IMR-90 (cell line): Measurements from ENCODE around the gene DMD. TPM values are rescaled to one million over a fixed set of nuclear protein-coding genes. Genes with fewer than 3 reads are reported as not detected.

ENCODE experiments used
- ATAC-seq: fragments of 200-7000 bp; cut with Tn5 transposase; 2 replicates; pipeline ENCODE4 v1.9.1; 2020; ENCODE audit warnings: low read depth, mild to moderate bottlenecking, moderate library complexity
- BruUV-seq: library from RNA; stranded (reverse); fragments of 400-500 nt; replicated peaks from 2 replicates; lab custom pipeline; 2021; lab: Mats Ljungman, UMichigan
- CTCF ChIA-PET: fragments of 300-600 bp; formaldehyde crosslinking; extraction: SDS; loops from one replicate; lab custom pipeline; 2021; ENCODE audit warnings: antibody characterized with exemption; lab: Yijun Ruan, JAX
- POLR2A ChIA-PET: fragments of 300-600 bp; sonication (Branson Sonifier 250); formaldehyde crosslinking; loops from one replicate; lab custom pipeline; 2022; ENCODE audit warnings: antibody characterized with exemption; ENCODE audit not compliant: unreplicated experiment; lab: Charles Lee
- DNase-seq: peaks from one replicate; pipeline ENCODE4 v3.0.0; 2013
- H2AFZ ChIP-seq: replicated peaks from 2 replicates; pipeline ENCODE3; 2013; ENCODE audit warnings: low read length, mild to moderate bottlenecking; ENCODE audit not compliant: poor library complexity
- H2AK5ac ChIP-seq: 2 replicates; pipeline ENCODE4 v1.6.1; 2013; ENCODE audit warnings: low read depth, low read length, inconsistent platforms
- H2AK9ac ChIP-seq: replicated peaks from 2 replicates; pipeline ENCODE3; 2013; ENCODE audit warnings: mild to moderate bottlenecking, low read depth, low read length, moderate library complexity; ENCODE audit not compliant: poor library complexity
- H2BK120ac ChIP-seq: 2 replicates; pipeline ENCODE4 v1.6.1; 2013; ENCODE audit warnings: low read depth, low read length, inconsistent platforms
- H2BK15ac ChIP-seq: 3 replicates; pipeline ENCODE4 v1.6.1; 2013; ENCODE audit warnings: low read depth, low read length, inconsistent platforms
- H2BK20ac ChIP-seq: 2 replicates; pipeline ENCODE4 v1.6.1; 2013; ENCODE audit warnings: low read depth, mild to moderate bottlenecking, inconsistent platforms, low read length, moderate library complexity
- H2BK5ac ChIP-seq: 2 replicates; pipeline ENCODE4 v1.6.1; 2013; ENCODE audit warnings: mild to moderate bottlenecking, low read depth, low read length, inconsistent platforms; ENCODE audit not compliant: poor library complexity, severe bottlenecking
- H3K14ac ChIP-seq: replicated peaks from 2 replicates; pipeline ENCODE4 v1.6.1; 2013; ENCODE audit warnings: low read depth, low read length, inconsistent platforms
- H3K18ac ChIP-seq: 2 replicates; pipeline ENCODE4 v1.6.1; 2013; ENCODE audit warnings: low read depth, low read length, control low read depth
- H3K23ac ChIP-seq: 2 replicates; pipeline ENCODE4 v1.6.1; 2013; ENCODE audit warnings: low read depth, low read length, inconsistent platforms
- H3K27ac ChIP-seq: 2 replicates; pipeline ENCODE4 v1.5.1; 2013; ENCODE audit warnings: mild to moderate bottlenecking, control low read depth, low read length; ENCODE audit not compliant: insufficient read depth
- H3K27me3 ChIP-seq: 2 replicates; pipeline ENCODE4 v1.6.1; 2013; ENCODE audit warnings: low read length; ENCODE audit not compliant: control insufficient read depth, insufficient read depth
- H3K36me3 ChIP-seq: 2 replicates; pipeline ENCODE4 v1.6.1; 2013; ENCODE audit warnings: low read length, mixed read lengths; ENCODE audit not compliant: control insufficient read depth, insufficient read depth
- H3K4ac ChIP-seq: 2 replicates; pipeline ENCODE4 v1.6.1; 2013; ENCODE audit warnings: low read depth, low read length, inconsistent platforms
- H3K4me1 ChIP-seq: 2 replicates; pipeline ENCODE4 v1.6.1; 2013; ENCODE audit warnings: low read length, mixed read lengths; ENCODE audit not compliant: control insufficient read depth, insufficient read depth
- H3K4me2 ChIP-seq: 2 replicates; pipeline ENCODE4 v1.6.1; 2013; ENCODE audit warnings: low read depth, mild to moderate bottlenecking, control low read depth, low read length, moderate library complexity
- H3K4me3 ChIP-seq: 2 replicates; pipeline ENCODE4 v1.5.1; 2013; ENCODE audit warnings: low read depth, mild to moderate bottlenecking, control low read depth, low read length, moderate library complexity; ENCODE audit not compliant: insufficient read depth
- H3K56ac ChIP-seq: 2 replicates; pipeline ENCODE4 v1.6.1; 2013; ENCODE audit warnings: low read length, inconsistent platforms; ENCODE audit not compliant: insufficient read depth; ENCODE audit errors: extremely low read depth
- H3K79me1 ChIP-seq, 2 experiments: 2 replicates each; pipeline ENCODE4 v1.6.1; 2013; ENCODE audit warnings: low read length in 2 of 2, inconsistent platforms in 1 of 2, low read depth in 1 of 2
- H3K9ac ChIP-seq: 2 replicates; pipeline ENCODE4 v1.6.1; 2013; ENCODE audit warnings: low read depth, low read length, control low read depth
- H3K9me1 ChIP-seq: 2 replicates; pipeline ENCODE4 v1.6.1; 2013; ENCODE audit warnings: low read length, inconsistent platforms; ENCODE audit not compliant: insufficient read depth
- H3K9me3 ChIP-seq: 2 replicates; pipeline ENCODE4 v1.6.1; 2013; ENCODE audit warnings: low read length; ENCODE audit not compliant: control insufficient read depth, insufficient read depth
- H4K20me1 ChIP-seq: 2 replicates; pipeline ENCODE4 v1.6.1; 2013; ENCODE audit warnings: low read length, inconsistent platforms; ENCODE audit not compliant: insufficient read depth
- H4K5ac ChIP-seq: 2 replicates; pipeline ENCODE4 v1.6.1; 2013; ENCODE audit warnings: mild to moderate bottlenecking, low read depth, low read length, control low read depth
- H4K8ac ChIP-seq, 2 experiments: 2 replicates each; pipeline ENCODE4 v1.6.1; 2013; ENCODE audit warnings: low read depth in 2 of 2, low read length in 2 of 2, control low read depth in 1 of 2, inconsistent platforms in 1 of 2
- H4K91ac ChIP-seq: 2 replicates; pipeline ENCODE4 v1.6.1; 2013; ENCODE audit warnings: low read depth, low read length, inconsistent platforms; ENCODE audit not compliant: insufficient read depth
- BHLHE40 ChIP-seq: fragments of 150-350 bp; IDR thresholded peaks from 2 replicates; pipeline ENCODE4 v1.6.1; 2016; ENCODE audit warnings: mild to moderate bottlenecking, low read depth, low read length
- CEBPB ChIP-seq: IDR thresholded peaks from 2 replicates; pipeline ENCODE4 v1.6.1; 2012; ENCODE audit warnings: low read depth, low read length, improper control_type of control experiment
- CHD1 ChIP-seq: IDR thresholded peaks from 2 replicates; pipeline ENCODE4 v1.6.1; 2012; ENCODE audit warnings: low read depth, low read length, improper control_type of control experiment
- ELK1 ChIP-seq: fragments of 150-350 bp; IDR thresholded peaks from 2 replicates; pipeline ENCODE4 v1.6.1; 2016; ENCODE audit warnings: low read depth, mild to moderate bottlenecking, low read length, moderate library complexity, borderline replicate concordance
- FOS ChIP-seq: fragments of 150-350 bp; IDR thresholded peaks from 2 replicates; pipeline ENCODE4 v1.6.1; 2016; ENCODE audit warnings: low read depth, low read length
- MAFK ChIP-seq: IDR thresholded peaks from 2 replicates; pipeline ENCODE4 v1.6.1; 2012; ENCODE audit warnings: low read depth, low read length, improper control_type of control experiment
- MAZ ChIP-seq: IDR thresholded peaks from 2 replicates; pipeline ENCODE4 v1.6.1; 2012; ENCODE audit warnings: low read depth, mild to moderate bottlenecking, low read length, improper control_type of control experiment, moderate library complexity, borderline replicate concordance
- MXI1 ChIP-seq: IDR thresholded peaks from 2 replicates; pipeline ENCODE4 v1.6.1; 2012; ENCODE audit warnings: low read depth, mild to moderate bottlenecking, low read length, moderate library complexity, borderline replicate concordance
- NFE2L2 ChIP-seq: fragments of 150-350 bp; IDR thresholded peaks from 2 replicates; pipeline ENCODE4 v1.6.1; 2016; ENCODE audit warnings: low read depth, mild to moderate bottlenecking, low read length
- POLR2A ChIP-seq: IDR thresholded peaks from 2 replicates; pipeline ENCODE4 v1.6.1; 2012; ENCODE audit warnings: mild to moderate bottlenecking, low read depth, low read length
- RAD21 ChIP-seq: IDR thresholded peaks from 2 replicates; pipeline ENCODE4 v1.6.1; 2012; ENCODE audit warnings: low read length, improper control_type of control experiment
- RCOR1 ChIP-seq: IDR thresholded peaks from 2 replicates; pipeline ENCODE4 v1.6.1; 2012; ENCODE audit warnings: mild to moderate bottlenecking, low read length, improper control_type of control experiment; ENCODE audit not compliant: insufficient replicate concordance
- RFX5 ChIP-seq: IDR thresholded peaks from 2 replicates; pipeline ENCODE4 v1.8.0; 2012; ENCODE audit warnings: low read depth, mild to moderate bottlenecking, low read length, moderate library complexity
- SMC3 ChIP-seq: fragments of 150-350 bp; IDR thresholded peaks from 2 replicates; pipeline ENCODE4 v1.6.1; 2016; ENCODE audit warnings: low read depth, mild to moderate bottlenecking, antibody characterized with exemption, low read length, moderate library complexity
- WGBS, 2 experiments: methylation state at CpG; one replicate each; pipeline versions ENCODE4 v1.1.5 to v1.1.7; 2013; ENCODE audit warnings: missing lambda C conversion rate in 2 of 2; ENCODE audit not compliant: insufficient read length in 1 of 2; ENCODE audit errors: extremely low coverage in 2 of 2; 5-methylcytosine and 5-hydroxymethylcytosine counted together
- dilution Hi-C: fragments of 300-500 bp; cut with HindIII; formaldehyde crosslinking; loops from one replicate; pipeline ENCODE4 v1.14.3; 2018; ENCODE audit warnings: low sequenced_read_pairs; ENCODE audit not compliant: unreplicated experiment
- in situ Hi-C: fragments of 300-500 bp; cut with MboI; formaldehyde crosslinking; loops from 3 replicates; pipeline ENCODE4 v1.14.3; 2019; ENCODE audit warnings: low sequenced_read_pairs, inconsistent platforms, mixed read lengths
- intact Hi-C: fragments of 100-400 bp; cut with micrococcal nuclease; formaldehyde crosslinking; loops from 2 replicates; pipeline ENCODE4 v1.10.0; 2022
- polyA plus RNA-seq, 3 experiments: library from polyadenylated mRNA; depleted of rRNA; stranded (reverse); fragments of >200 nt; gene quantifications; 2 replicates each; pipeline ENCODE4 v1.2.3, GENCODE V29; 2012; ENCODE audit warnings: low replicate concordance in 1 of 3
- total RNA-seq: library from RNA; depleted of rRNA; stranded (reverse); fragments of >200 nt; gene quantifications from 2 replicates; pipeline ENCODE4 v1.2.3, GENCODE V29; 2012
- TF ChIP-seq, protein P1 (sequence below): conservative IDR thresholded peaks from 2 replicates; pipeline ENCODE4 v1.5.1; 2012; ENCODE audit warnings: mild to moderate bottlenecking, low read depth, low read length, improper control_type of control experiment
- TF ChIP-seq, protein P2 (sequence below): fragments of 150-350 bp; IDR thresholded peaks from 2 replicates; pipeline ENCODE4 v1.6.1; 2017; ENCODE audit warnings: mild to moderate bottlenecking, antibody characterized with exemption, low read length, low read depth

The DMD gene
- total and polyA plus RNA-seq, 2 of the 4 experiments (the other 2 are of a cell fraction), result 6.6 to 11.8 TPM

DNA sequence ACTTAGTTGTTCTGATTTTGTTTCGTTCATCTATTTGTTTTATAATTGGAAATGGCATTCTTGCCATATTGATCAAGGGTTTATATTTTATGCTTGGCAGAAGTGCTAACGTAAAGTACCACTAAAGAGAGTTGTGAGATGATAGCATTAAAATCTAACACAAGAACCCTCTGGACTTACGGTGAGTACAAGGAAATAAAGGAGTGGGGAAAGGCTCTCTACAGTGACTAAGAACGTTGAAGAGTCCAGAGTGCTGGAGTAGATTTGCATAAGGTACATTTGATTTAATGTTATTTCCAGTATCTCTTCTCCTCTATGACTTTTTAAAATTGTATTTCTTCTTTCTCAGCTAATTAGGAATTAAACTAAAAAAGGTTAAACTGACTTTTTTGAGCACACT is 612.6 kb downstream of the DMD start:
- Histone ChIP-seq H2BK20ac (no peak overlapping the region), H3K27me3 (no peaks in the 10 kb centered on the region), H2BK5ac (no peak overlapping the region), H4K20me1 (no peaks in the 10 kb centered on the region), H2AFZ (no peak overlapping the region), H4K5ac (no peak overlapping the region), H3K79me1 (no peaks in the 10 kb centered on the region), H3K4me3 (no peak overlapping the region), H2BK15ac (no peak overlapping the region), H3K4me2 (no peak overlapping the region), H3K18ac (no peak overlapping the region), H3K56ac (no peak overlapping the region), H3K36me3 (no peaks in the 10 kb centered on the region), H3K4me1 (no peaks in the 10 kb centered on the region), H3K4ac (no peak overlapping the region), H3K9me3 (no peaks in the 10 kb centered on the region), H3K9me1 (no peaks in the 10 kb centered on the region), H4K8ac (no peak overlapping the region), H2BK120ac (no peak overlapping the region), H4K91ac (no peak overlapping the region), H3K14ac (no peak overlapping the region), H3K27ac (no peak overlapping the region), H3K9ac (no peak overlapping the region), H3K23ac (no peak overlapping the region), H2AK5ac (no peak overlapping the region), H2AK9ac (no peak overlapping the region)
- no CpG with 5 or more reads among the region's 4 CpGs for WGBS, 2 experiments
- in situ Hi-C loops (no loop called here), dilution Hi-C loops (no loop called here), intact Hi-C loops (no loop called here)
- POLR2A ChIA-PET, result no interaction called here
- CTCF ChIA-PET, result no interaction called here
- DNase-seq (no peak), ATAC-seq (no peak)
- no TSS peak for BruUV-seq
- TF ChIP-seq CHD1 (no peak), BHLHE40 (no peak), MXI1 (no peak), MAZ (no peak), SMC3 (no peak), RCOR1 (no peak), POLR2A (no peak), MAFK (no peak), CEBPB (no peak), FOS (no peak), RFX5 (no peak), RAD21 (no peak), ELK1 (no peak), NFE2L2 (no peak)
- TF ChIP-seq, protein P1, sequence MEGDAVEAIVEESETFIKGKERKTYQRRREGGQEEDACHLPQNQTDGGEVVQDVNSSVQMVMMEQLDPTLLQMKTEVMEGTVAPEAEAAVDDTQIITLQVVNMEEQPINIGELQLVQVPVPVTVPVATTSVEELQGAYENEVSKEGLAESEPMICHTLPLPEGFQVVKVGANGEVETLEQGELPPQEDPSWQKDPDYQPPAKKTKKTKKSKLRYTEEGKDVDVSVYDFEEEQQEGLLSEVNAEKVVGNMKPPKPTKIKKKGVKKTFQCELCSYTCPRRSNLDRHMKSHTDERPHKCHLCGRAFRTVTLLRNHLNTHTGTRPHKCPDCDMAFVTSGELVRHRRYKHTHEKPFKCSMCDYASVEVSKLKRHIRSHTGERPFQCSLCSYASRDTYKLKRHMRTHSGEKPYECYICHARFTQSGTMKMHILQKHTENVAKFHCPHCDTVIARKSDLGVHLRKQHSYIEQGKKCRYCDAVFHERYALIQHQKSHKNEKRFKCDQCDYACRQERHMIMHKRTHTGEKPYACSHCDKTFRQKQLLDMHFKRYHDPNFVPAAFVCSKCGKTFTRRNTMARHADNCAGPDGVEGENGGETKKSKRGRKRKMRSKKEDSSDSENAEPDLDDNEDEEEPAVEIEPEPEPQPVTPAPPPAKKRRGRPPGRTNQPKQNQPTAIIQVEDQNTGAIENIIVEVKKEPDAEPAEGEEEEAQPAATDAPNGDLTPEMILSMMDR, result no peak
- TF ChIP-seq, protein P2, sequence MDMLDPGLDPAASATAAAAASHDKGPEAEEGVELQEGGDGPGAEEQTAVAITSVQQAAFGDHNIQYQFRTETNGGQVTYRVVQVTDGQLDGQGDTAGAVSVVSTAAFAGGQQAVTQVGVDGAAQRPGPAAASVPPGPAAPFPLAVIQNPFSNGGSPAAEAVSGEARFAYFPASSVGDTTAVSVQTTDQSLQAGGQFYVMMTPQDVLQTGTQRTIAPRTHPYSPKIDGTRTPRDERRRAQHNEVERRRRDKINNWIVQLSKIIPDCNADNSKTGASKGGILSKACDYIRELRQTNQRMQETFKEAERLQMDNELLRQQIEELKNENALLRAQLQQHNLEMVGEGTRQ, result no peak
